LHCN-M2 (cell line): ENCODE measurements around the gene CCK. TPM values are rescaled to one million over a fixed set of nuclear protein-coding genes. Genes with fewer than 3 reads are reported as not detected.
"Not testable (repeated sequence)": the region's sequence is repeated elsewhere in the genome, so short reads cannot be mapped to it uniquely, and the experiment has no call there.

Experiments used
- DNase-seq: peaks from one replicate; pipeline ENCODE4 v3.0.0-alpha.2; 2012; ENCODE audit warnings: low read depth
- polyA plus RNA-seq: library from polyadenylated mRNA; unstranded; fragments of >200 nt; gene quantifications from one replicate; pipeline ENCODE4 v1.2.1, GENCODE V29; 2012; ENCODE audit warnings: missing spikeins
- total RNA-seq: library from RNA; depleted of rRNA; stranded (reverse); fragments of >200 nt; gene quantifications from 2 replicates; pipeline ENCODE4 v1.2.3, GENCODE V29; 2014; rRNA removed

CCK gene
- total RNA-seq, result not detected in 2 replicates
- polyA plus RNA-seq, result not detected

GRCh38 chr3:42266085-42266484, at the start of gene CCK:
TSS of gene CCK (minus strand) at chr3:42266185. CDS start at chr3:42263630, 2,555 bp downstream.
- DNase-seq, result no peak

GRCh38 chr3:42314411-42314810, 48.4 kb upstream of the CCK start:
- DNase-seq, result peak; percentile 3

- no peak for DNase-seq
These were observed 42.7 kb upstream of the CCK start for GRCh38 chr3:42308651-42309050.

GRCh38 chr3:42306499-42306898, 40.5 kb upstream of the CCK start:
- no peak for DNase-seq

GRCh38 chr3:42302924-42303634, 37.1 kb upstream of the CCK start:
- no peak for DNase-seq

- peak; percentile 3 for DNase-seq
These were observed 35.6 kb upstream of the CCK start for GRCh38 chr3:42301446-42302175.

- no peak for DNase-seq
These were observed 34.8 kb upstream of the CCK start for GRCh38 chr3:42300778-42301177.

- peak; percentile 38 for DNase-seq
These were observed 34.0 kb upstream of the CCK start for GRCh38 chr3:42300013-42300412.

- no peak for DNase-seq
These were observed 32.3 kb upstream of the CCK start for GRCh38 chr3:42298259-42298658.

GRCh38 chr3:42292009-42292408, 26.0 kb upstream of the CCK start:
- no peak for DNase-seq

- DNase-seq, result no peak
These were observed 25.2 kb upstream of the CCK start for GRCh38 chr3:42290966-42291714.

- DNase-seq, result no peak
These were observed 23.0 kb upstream of the CCK start for GRCh38 chr3:42289026-42289425.

- no peak for DNase-seq
These were observed 22.4 kb upstream of the CCK start for GRCh38 chr3:42288385-42288784.

- not testable (repeated sequence) for DNase-seq
These were observed 21.4 kb upstream of the CCK start for GRCh38 chr3:42287423-42287822.

- no peak for DNase-seq
These were observed 11.7 kb upstream of the CCK start for GRCh38 chr3:42277676-42278075.

GRCh38 chr3:42276141-42277132, 10.5 kb upstream of the CCK start:
- no peak for DNase-seq

- DNase-seq, result no peak
These were observed 9.2 kb upstream of the CCK start for GRCh38 chr3:42275217-42275616.

GRCh38 chr3:42274266-42274665, 8.3 kb upstream of the CCK start:
- no peak for DNase-seq

GRCh38 chr3:42273361-42273760, 7.4 kb upstream of the CCK start:
- no peak for DNase-seq

- DNase-seq, result no peak
These were observed 5.8 kb upstream of the CCK start for GRCh38 chr3:42271786-42272185.

- no peak for DNase-seq
These were observed 4.6 kb upstream of the CCK start for GRCh38 chr3:42270561-42270960.
